ENCODE results near the gene BICC1.

Gene BICC1

DNA sequence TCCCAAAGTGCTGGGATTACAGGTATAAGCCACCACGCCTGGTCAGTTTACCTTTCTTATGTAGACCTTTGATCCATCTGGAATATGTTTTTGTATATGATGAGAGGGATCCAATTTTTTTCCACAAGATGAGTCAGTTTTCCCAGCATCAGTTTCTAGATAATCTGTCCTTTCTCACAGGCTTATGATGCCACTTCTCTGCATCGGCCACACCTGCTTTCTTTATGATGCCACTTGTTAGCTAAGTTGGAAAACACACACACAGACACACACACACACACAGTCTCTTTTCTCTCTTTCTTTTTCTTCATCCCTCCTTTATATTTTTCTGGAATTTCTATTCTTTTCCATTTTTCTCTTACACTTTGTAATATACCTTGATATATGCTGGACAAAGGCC lies 240.8 kb downstream of the BICC1 start:
- DNase-seq (ENCODE audit: low read depth): no peak
- H3K4me3 ChIP-seq (ENCODE audit: low read depth, low read length): no peak overlapping the region
- in situ Hi-C loops (cut with HindIII; ENCODE audit: low sequenced_read_pairs): no loop called here
- TF ChIP-seq, protein P1, sequence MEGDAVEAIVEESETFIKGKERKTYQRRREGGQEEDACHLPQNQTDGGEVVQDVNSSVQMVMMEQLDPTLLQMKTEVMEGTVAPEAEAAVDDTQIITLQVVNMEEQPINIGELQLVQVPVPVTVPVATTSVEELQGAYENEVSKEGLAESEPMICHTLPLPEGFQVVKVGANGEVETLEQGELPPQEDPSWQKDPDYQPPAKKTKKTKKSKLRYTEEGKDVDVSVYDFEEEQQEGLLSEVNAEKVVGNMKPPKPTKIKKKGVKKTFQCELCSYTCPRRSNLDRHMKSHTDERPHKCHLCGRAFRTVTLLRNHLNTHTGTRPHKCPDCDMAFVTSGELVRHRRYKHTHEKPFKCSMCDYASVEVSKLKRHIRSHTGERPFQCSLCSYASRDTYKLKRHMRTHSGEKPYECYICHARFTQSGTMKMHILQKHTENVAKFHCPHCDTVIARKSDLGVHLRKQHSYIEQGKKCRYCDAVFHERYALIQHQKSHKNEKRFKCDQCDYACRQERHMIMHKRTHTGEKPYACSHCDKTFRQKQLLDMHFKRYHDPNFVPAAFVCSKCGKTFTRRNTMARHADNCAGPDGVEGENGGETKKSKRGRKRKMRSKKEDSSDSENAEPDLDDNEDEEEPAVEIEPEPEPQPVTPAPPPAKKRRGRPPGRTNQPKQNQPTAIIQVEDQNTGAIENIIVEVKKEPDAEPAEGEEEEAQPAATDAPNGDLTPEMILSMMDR (IDR thresholded peaks at IDR 0.05; ENCODE audit: low read depth, low read length, missing control alignments): no peak

DNA sequence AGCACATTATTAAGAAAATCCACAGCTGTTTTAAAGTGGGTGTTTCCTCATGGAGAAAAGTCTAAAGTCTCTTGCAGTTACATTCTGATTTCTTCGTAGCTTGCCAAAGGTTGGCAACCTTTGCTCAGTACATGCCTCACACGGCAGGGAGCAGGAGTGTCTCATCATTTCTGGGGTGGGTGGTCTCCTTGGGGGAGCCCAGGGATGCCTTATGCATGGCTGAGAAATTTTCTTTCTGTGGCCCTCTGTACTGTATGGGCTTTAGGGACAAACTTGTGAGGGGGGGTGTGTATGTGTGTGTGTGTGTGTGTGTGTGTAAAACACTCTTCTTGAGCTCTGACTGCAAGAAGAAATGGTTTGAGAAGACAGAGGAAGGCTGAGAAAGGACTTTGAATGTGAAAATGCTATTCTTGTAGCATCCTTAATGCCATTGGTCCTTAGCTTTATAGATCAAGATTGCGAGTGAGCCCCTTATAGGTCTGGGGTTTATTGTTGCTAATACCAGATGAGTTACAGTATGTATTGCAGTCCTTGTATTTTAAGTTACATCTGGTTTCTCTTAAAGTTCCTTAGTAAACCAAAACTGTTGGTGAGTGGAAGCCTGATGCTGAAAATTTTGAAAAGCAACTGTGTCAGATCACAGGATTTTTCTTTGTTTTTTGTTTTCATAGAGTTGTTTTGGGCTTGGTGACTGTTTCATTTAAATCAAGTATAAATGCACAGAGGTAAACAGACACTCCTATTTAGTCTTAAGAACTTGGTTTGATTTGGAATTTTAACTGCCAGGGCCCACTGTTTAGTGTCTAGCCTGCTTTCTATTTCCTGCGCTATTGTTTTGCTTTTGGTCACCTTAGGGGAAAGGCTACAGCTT lies 242.0 kb downstream of the BICC1 start:
- in situ Hi-C loops (cut with HindIII; ENCODE audit: low sequenced_read_pairs): no loop called here
- H3K4me3 ChIP-seq (ENCODE audit: low read depth, low read length): no peak overlapping the region
- TF ChIP-seq, protein P1 (IDR thresholded peaks at IDR 0.05; ENCODE audit: low read depth, low read length, missing control alignments): no peak
- DNase-seq (ENCODE audit: low read depth): no peak

DNA sequence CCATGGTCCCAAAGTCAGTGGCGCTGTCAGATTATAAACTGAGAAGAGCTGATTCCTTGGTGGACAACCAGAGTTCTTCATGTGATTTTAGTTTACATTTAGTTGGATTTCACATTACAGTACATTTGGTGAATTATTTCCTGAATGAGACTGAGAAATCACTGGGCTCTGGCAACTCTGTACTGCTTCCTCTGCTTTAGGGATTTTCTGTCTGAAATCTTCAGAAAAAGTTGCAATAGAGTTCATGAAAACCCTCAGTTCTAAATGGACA lies 242.6 kb downstream of the BICC1 start:
- TF ChIP-seq, protein P1 (IDR thresholded peaks at IDR 0.05; ENCODE audit: low read depth, low read length, missing control alignments): no peak
- DNase-seq (ENCODE audit: low read depth): no peak
- in situ Hi-C loops (cut with HindIII; ENCODE audit: low sequenced_read_pairs): no loop called here
- no peak overlapping the region for H3K4me3 ChIP-seq (ENCODE audit: low read depth, low read length)

DNA sequence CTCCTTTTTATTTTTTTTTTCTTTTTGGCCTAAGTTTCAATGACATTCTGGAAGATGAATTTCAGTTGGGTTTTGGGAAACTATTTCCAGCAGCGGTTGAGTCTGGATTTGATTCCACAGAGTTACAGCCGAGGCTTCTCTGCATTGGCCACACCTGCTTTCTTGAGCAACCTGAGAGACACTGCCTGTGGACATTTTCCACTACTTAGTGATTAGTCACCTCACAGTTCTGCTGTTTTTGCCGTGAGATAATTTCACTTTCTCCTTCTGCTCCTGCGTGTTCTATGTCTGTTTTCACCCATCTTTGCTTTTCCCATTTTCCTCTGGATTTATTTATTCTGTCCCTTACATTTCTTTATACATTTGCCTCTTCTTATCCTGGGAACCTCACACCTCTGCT lies 243.0 kb downstream of the BICC1 start:
- DNase-seq (ENCODE audit: low read depth): peak; percentile 36
- no peak overlapping the region for H3K4me3 ChIP-seq (ENCODE audit: low read depth, low read length)
- in situ Hi-C loops (cut with HindIII; ENCODE audit: low sequenced_read_pairs): no loop called here
- TF ChIP-seq, protein P1 (IDR thresholded peaks at IDR 0.05; ENCODE audit: low read depth, low read length, missing control alignments): no peak

DNA sequence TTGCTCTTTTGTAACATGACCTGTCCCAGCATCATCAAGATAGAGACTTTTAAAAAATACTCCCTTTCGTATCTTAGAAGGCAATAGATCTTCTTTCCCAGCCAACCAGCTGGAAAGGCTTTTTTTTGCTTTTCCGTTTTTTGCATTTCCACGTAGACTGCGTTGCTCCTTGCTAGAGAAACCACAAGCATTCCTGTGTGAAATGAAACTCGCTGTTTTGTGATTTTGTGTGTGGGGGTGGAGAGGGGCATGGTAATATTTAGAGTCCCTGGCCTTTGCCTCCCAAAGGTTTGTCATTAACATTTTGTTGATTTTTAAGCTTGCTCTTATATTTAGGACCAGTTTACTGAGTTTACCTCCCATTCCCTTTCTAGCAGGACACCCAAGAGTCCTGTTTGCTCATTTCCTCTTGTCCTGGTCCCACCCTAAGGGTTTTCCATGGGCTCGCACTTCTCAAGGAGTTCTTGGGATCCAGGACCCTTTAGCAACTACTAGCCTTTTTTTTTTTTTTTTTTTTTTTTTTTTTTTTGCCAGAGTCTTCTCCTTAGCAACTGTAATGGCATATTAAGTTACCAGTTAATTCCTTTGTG lies 243.6 kb downstream of the BICC1 start:
- peak; percentile 49 for DNase-seq (ENCODE audit: low read depth)
- in situ Hi-C loops (cut with HindIII; ENCODE audit: low sequenced_read_pairs): no loop called here
- H3K4me3 ChIP-seq (ENCODE audit: low read depth, low read length): no peak overlapping the region
- TF ChIP-seq, protein P1 (IDR thresholded peaks at IDR 0.05; ENCODE audit: low read depth, low read length, missing control alignments): no peak

DNA sequence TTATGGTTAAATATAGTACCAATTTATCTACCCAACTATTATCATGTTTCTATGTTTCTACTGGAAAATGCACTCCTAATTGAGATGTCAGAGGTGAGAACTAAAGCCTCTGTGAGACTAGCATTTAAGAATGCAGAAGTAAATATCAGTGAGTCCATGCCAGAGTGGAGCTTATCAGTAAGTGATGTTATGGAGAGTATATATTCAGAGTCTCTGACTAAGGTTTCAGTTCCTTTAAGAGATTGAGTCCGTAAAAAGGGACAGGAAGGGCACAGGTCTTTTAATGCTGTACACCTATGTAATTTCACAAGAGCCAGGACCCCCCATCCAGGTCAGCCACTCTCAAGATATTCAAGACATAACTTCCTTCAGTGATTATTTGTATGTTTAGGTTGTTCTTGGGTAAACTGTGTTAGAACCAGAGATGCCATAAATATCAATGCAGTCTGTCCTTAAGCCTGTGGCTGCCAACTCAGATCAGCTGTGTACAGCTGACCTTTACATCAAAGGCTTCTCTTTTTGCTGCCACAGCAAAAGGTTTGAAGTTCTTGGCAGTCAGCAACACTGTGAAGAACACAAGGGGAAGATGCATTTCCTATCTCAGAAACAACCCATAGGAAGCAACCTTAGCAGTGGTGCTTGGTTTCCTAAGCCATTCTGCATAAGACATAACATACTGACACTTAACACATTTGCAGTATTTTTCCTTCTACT lies 244.8 kb downstream of the BICC1 start:
- TF ChIP-seq, protein P1 (IDR thresholded peaks at IDR 0.05; ENCODE audit: low read depth, low read length, missing control alignments): no peak
- in situ Hi-C loops (cut with HindIII; ENCODE audit: low sequenced_read_pairs): no loop called here
- H3K4me3 ChIP-seq (ENCODE audit: low read depth, low read length): no peak overlapping the region
- DNase-seq (ENCODE audit: low read depth): no peak

Data from astrocyte of the cerebellum (primary cell).